HTR-8/SVneo (cell line): ENCODE results near the gene LXN.
A peak's percentile ranks its signal among the peaks of the same experiment; 100 is the strongest.
"Not testable (repeated sequence)": the region's sequence is repeated elsewhere in the genome, so short reads cannot be mapped to it uniquely, and the experiment has no call there.

Source experiments
- DNase-seq: peaks from one replicate; pipeline ENCODE4 v3.0.0; 2011; ENCODE audit warnings: low spot score, mixed read lengths; ENCODE audit not compliant: insufficient read length
- FAIRE-seq: peaks from 2 replicates; lab custom pipeline; 2011; peaks lifted over from hg19 to GRCh38; lab: Jason Lieb, UNC

Gene LXN

GRCh38 chr3:158672215-158673176 lies at the start of gene LXN:
TSS of gene LXN (minus strand) at chr3:158672648. CDS start at chr3:158672478, 170 bp downstream.
- peak; percentile 67 for FAIRE-seq
- DNase-seq, result peak; percentile 72

GRCh38 chr3:158722108-158722507 lies 49.7 kb upstream of the LXN start:
- no peak for FAIRE-seq
- DNase-seq, result no peak

- FAIRE-seq (no peak), DNase-seq (peak; percentile 71)
These were observed 46.2 kb upstream of the LXN start for GRCh38 chr3:158718490-158719170.

- FAIRE-seq (no peak), DNase-seq (no peak)
These were observed 45.1 kb upstream of the LXN start for GRCh38 chr3:158717576-158717975.

GRCh38 chr3:158713094-158713499 lies 40.6 kb upstream of the LXN start:
- FAIRE-seq (no peak), DNase-seq (no peak)

- FAIRE-seq (no peak), DNase-seq (no peak)
These were observed 40.0 kb upstream of the LXN start for GRCh38 chr3:158712443-158712842.

GRCh38 chr3:158711886-158712285 lies 39.4 kb upstream of the LXN start:
- FAIRE-seq, result no peak
- DNase-seq, result peak; percentile 67

- FAIRE-seq (no peak), DNase-seq (no peak)
These were observed 38.2 kb upstream of the LXN start for GRCh38 chr3:158710601-158711000.

- FAIRE-seq, result peak; percentile 65
- DNase-seq, result peak; percentile 51
These were observed 37.2 kb upstream of the LXN start for GRCh38 chr3:158709666-158710083.

- DNase-seq (no peak), FAIRE-seq (no peak)
These were observed 31.1 kb upstream of the LXN start for GRCh38 chr3:158703566-158703965.

GRCh38 chr3:158702815-158703481 lies 30.5 kb upstream of the LXN start:
- FAIRE-seq (no peak), DNase-seq (no peak)

GRCh38 chr3:158701420-158702065 lies 29.1 kb upstream of the LXN start:
- FAIRE-seq (no peak), DNase-seq (no peak)

GRCh38 chr3:158700559-158700958 lies 28.1 kb upstream of the LXN start:
- DNase-seq, result no peak
- no peak for FAIRE-seq

GRCh38 chr3:158696618-158697017 lies 24.2 kb upstream of the LXN start:
- DNase-seq, result no peak
- FAIRE-seq, result no peak

- DNase-seq, FAIRE-seq: not testable (repeated sequence)
These were observed 21.5 kb upstream of the LXN start for GRCh38 chr3:158693866-158694456.

GRCh38 chr3:158685159-158685558 lies 12.7 kb upstream of the LXN start:
- DNase-seq (no peak), FAIRE-seq (no peak)

- FAIRE-seq (no peak), DNase-seq (no peak)
These were observed 10.9 kb upstream of the LXN start for GRCh38 chr3:158683230-158683962.

GRCh38 chr3:158680861-158681260 lies 8.4 kb upstream of the LXN start:
- no peak for FAIRE-seq
- no peak for DNase-seq

- no peak for DNase-seq
These were observed 7.1 kb upstream of the LXN start for GRCh38 chr3:158679547-158680000.

More at GRCh38 chr3:158679547-158680000, 7.1 kb upstream of the LXN start:
- FAIRE-seq, result no peak
